Measurements from ENCODE around the gene CIRBP. TPM values are rescaled to one million over a fixed set of nuclear protein-coding genes. Genes with fewer than 3 reads are reported as not detected.

CIRBP gene
- total RNA-seq, 2 donors from 2014 or later: 492 to 644 TPM

- Histone ChIP-seq H3K36me3 (peaks cover 50% of the 10 kb centered on the region), H3K9me3 (no peaks in the 10 kb centered on the region), H3K27me3 (replicated peaks; ENCODE audit: insufficient read depth) (no peaks in the 10 kb centered on the region), H3K4me1 (ENCODE audit: control insufficient read depth in 1 of 2, low read depth in 2 of 2) (peaks cover 6 to 22% of the 10 kb centered on the region in 2 donors), H3K27ac (no peak overlapping the region), H3K4me3 (no peak overlapping the region)
- DNase-seq (ENCODE audit: low spot score) (no peak), ATAC-seq (ENCODE audit: insufficient number of reproducible peaks, low FRiP score, low read depth) (no peak)
- TF ChIP-seq, protein P1, sequence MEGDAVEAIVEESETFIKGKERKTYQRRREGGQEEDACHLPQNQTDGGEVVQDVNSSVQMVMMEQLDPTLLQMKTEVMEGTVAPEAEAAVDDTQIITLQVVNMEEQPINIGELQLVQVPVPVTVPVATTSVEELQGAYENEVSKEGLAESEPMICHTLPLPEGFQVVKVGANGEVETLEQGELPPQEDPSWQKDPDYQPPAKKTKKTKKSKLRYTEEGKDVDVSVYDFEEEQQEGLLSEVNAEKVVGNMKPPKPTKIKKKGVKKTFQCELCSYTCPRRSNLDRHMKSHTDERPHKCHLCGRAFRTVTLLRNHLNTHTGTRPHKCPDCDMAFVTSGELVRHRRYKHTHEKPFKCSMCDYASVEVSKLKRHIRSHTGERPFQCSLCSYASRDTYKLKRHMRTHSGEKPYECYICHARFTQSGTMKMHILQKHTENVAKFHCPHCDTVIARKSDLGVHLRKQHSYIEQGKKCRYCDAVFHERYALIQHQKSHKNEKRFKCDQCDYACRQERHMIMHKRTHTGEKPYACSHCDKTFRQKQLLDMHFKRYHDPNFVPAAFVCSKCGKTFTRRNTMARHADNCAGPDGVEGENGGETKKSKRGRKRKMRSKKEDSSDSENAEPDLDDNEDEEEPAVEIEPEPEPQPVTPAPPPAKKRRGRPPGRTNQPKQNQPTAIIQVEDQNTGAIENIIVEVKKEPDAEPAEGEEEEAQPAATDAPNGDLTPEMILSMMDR (IDR thresholded peaks at IDR 0.05): no peak
These were observed 43.5 kb upstream of the CIRBP start for GRCh38 chr19:1225440-1226226.

DNA sequence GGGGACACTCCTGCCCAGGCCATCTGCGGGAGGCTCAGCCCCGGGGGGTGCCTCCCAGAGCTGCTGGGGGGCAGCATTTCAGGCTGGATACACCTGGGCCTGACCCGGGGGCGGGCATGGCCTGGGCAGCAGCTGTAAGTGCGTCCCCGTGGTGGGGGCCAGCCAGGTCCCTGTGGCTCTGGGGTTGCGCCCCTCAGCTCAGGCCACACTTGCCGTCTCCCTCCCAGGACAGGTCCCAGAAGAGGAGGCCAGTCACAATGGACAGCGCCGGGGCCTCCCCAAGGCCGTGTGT lies 43.0 kb upstream of the CIRBP start:
- peaks cover 6 to 17% of the 10 kb centered on the region in 2 donors for H3K4me1 ChIP-seq (ENCODE audit: control insufficient read depth in 1 of 2, low read depth in 2 of 2)
- TF ChIP-seq, protein P1 (IDR thresholded peaks at IDR 0.05): no peak
- H3K4me3 ChIP-seq: no peak overlapping the region
- peaks cover 44% of the 10 kb centered on the region for H3K36me3 ChIP-seq
- ATAC-seq (ENCODE audit: insufficient number of reproducible peaks, low FRiP score, low read depth): no peak
- no peak overlapping the region for H3K27ac ChIP-seq
- H3K27me3 ChIP-seq (replicated peaks; ENCODE audit: insufficient read depth): no peaks in the 10 kb centered on the region
- DNase-seq (ENCODE audit: low spot score): no peak
- no peaks in the 10 kb centered on the region for H3K9me3 ChIP-seq

DNA sequence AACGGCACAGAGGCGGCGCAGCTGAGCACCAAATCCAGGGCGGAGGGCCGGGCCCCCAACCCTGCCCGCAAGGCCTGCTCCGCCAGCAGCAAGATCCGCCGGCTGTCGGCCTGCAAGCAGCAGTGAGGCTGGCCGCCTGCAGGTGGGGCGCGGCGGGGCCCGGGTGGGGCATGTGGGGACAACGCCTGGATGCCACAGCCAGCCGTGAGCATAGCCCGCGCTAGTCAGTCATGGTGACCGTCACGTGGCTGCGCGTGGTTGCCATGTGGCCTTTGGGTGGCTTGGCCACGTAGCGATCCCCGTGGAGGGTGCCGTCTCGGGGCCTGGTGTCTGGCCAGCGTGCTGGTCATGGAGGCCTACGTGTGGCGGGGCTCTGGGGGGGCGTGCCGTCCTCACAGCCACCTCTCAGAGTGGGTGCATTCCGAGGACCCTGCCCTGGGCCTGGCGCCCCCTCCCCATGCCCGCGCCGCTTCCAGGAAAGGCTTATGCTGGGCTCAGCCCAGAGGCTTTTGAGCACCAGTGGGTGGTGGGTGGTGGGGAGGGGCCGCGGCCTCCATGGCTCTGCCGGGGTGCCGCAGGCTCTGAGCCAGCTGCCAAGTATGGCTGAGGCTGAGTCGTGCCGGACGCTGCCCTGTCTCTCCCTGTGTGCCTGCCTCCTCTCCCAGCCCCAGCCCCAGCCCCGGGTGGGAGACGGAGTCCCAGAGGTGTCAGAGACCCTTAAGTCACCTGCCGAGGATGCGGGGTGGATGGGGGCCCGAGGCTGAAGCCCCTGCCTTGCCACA lies 42.4 kb upstream of the CIRBP start:
- TF ChIP-seq, protein P1 (IDR thresholded peaks at IDR 0.05): no peak
- no peak overlapping the region for H3K4me3 ChIP-seq
- H3K36me3 ChIP-seq: peaks cover 39% of the 10 kb centered on the region
- H3K27me3 ChIP-seq (replicated peaks; ENCODE audit: insufficient read depth): no peaks in the 10 kb centered on the region
- DNase-seq (ENCODE audit: low spot score): no peak
- ATAC-seq (ENCODE audit: insufficient number of reproducible peaks, low FRiP score, low read depth): no peak
- H3K27ac ChIP-seq: no peak overlapping the region
- H3K4me1 ChIP-seq (ENCODE audit: control insufficient read depth in 1 of 2, low read depth in 2 of 2): peaks cover 4 to 12% of the 10 kb centered on the region in 2 donors
- no peaks in the 10 kb centered on the region for H3K9me3 ChIP-seq

DNA sequence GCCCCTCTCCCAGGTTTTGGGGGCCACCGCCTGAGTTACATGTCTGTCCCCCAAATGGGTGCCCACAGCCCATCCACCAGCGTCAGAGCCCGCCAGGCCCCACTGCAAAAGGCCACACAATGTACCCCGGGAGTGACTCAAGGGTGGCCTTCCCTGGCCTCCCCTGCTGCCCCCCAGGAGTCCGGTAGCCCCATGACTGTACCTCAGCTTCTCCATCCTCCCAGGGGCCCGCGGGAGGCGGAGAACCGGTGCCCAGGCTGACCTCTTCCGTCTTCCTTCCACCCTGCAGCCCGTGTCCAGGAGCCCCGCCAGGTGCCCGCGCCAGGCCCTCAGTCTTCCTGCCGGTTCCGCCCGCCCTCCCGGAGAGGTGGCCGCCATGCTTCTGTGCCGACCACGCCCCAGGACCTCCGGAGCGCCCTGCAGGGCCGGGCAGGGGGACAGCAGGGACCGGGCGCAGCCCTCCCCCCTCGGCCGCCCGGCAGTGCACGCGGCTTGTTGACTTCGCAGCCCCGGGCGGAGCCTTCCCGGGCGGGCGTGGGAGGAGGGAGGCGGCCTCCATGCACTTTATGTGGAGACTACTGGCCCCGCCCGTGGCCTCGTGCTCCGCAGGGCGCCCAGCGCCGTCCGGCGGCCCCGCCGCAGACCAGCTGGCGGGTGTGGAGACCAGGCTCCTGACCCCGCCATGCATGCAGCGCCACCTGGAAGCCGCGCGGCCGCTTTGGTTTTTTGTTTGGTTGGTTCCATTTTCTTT lies 41.7 kb upstream of the CIRBP start:
- TF ChIP-seq, protein P1 (IDR thresholded peaks at IDR 0.05): no peak
- DNase-seq (ENCODE audit: low spot score) (no peak), ATAC-seq (ENCODE audit: insufficient number of reproducible peaks, low FRiP score, low read depth) (no peak)
- Histone ChIP-seq H3K27me3 (replicated peaks; ENCODE audit: insufficient read depth) (no peaks in the 10 kb centered on the region), H3K27ac (no peak overlapping the region), H3K4me1 (ENCODE audit: control insufficient read depth in 1 of 2, low read depth in 2 of 2) (peaks cover 3 to 9% of the 10 kb centered on the region in 2 donors), H3K36me3 (peaks cover 37% of the 10 kb centered on the region), H3K9me3 (no peaks in the 10 kb centered on the region), H3K4me3 (no peak overlapping the region)
